Measurements from ENCODE around the gene INTS6L. TPM values are rescaled to one million over a fixed set of nuclear protein-coding genes. Genes with fewer than 3 reads are reported as not detected.

INTS6L gene
- total RNA-seq, result 3.5 and 4.3 TPM in 2 replicates

GRCh38 chrX:135520553-135521404, at the start of gene INTS6L:
Gene INTS6L (plus strand): TSS chrX:135520660. CDS start chrX:135520993, 333 bp downstream.

Other genes with a start within 250 kb of the INTS6L start
- not detected in 2 replicates for gene ETDC, start 211.2 kb upstream of the INTS6L start, total RNA-seq
- gene ZNF75D, start 176.6 kb upstream of the INTS6L start, total RNA-seq, result 4.3 and 4.9 TPM in 2 replicates
- 7.6 and 9.1 TPM in 2 replicates for gene ZNF449, start 175.9 kb upstream of the INTS6L start, total RNA-seq
- gene SMIM10L2A, start 98.7 kb upstream of the INTS6L start, total RNA-seq, result 0.23 and 0.43 TPM in 2 replicates
- gene CT45A1, start 193.0 kb downstream of the INTS6L start, total RNA-seq, result not detected in 2 replicates
- not detected in 2 replicates for gene CT45A3, start 247.5 kb downstream of the INTS6L start, total RNA-seq